Thoracic aorta (tissue), 2 donors: ENCODE measurements around the gene TMEM238L. TPM values are rescaled to one million over a fixed set of nuclear protein-coding genes. Genes with fewer than 3 reads are reported as not detected.

Experiments
- ATAC-seq: fragments of 150-250 bp; one replicate; pipeline ENCODE4 v1.8.0; 2017; ENCODE audit warnings: low read depth; ENCODE audit not compliant: insufficient number of reproducible peaks, low FRiP score
- DNase-seq: peaks from one replicate; pipeline ENCODE4 v3.0.0-alpha.2; 2020; ENCODE audit warnings: low spot score
- H3K27ac ChIP-seq, 2 donors: fragments of 200-600 bp; sonication (generic); 1 replicate in 1 of 2; 2 replicates in 1 of 2; pipeline ENCODE4 v1.5.1; 2016; ENCODE audit warnings: mild to moderate bottlenecking in 2 of 2, moderate library complexity in 2 of 2
- H3K27me3 ChIP-seq: fragments of 200-600 bp; sonication (generic); replicated peaks from 2 replicates; pipeline ENCODE4 v1.6.0; 2016; ENCODE audit warnings: mild to moderate bottlenecking; ENCODE audit not compliant: insufficient read depth
- H3K36me3 ChIP-seq: fragments of 200-600 bp; sonication (generic); one replicate; pipeline ENCODE4 v1.5.1; 2016
- H3K4me1 ChIP-seq, 2 donors: fragments of 200-600 bp; sonication (generic); 1 replicate in 1 of 2; 2 replicates in 1 of 2; pipeline versions ENCODE4 v1.5.1 to v1.6.0; 2016; ENCODE audit warnings: low read depth in 2 of 2, mild to moderate bottlenecking in 1 of 2; ENCODE audit not compliant: control insufficient read depth in 1 of 2
- H3K4me3 ChIP-seq: fragments of 200-600 bp; sonication (generic); 2 replicates; pipeline ENCODE4 v1.5.1; 2016; ENCODE audit warnings: mild to moderate bottlenecking
- H3K9me3 ChIP-seq: fragments of 200-600 bp; sonication (generic); 2 replicates; pipeline ENCODE4 v1.5.1; 2016
- CTCF ChIP-seq: fragments of 200-600 bp; sonication (generic); IDR thresholded peaks from one replicate; pipeline ENCODE4 v1.5.1; 2019; ENCODE audit warnings: antibody characterized with exemption
- total RNA-seq, 2 donors: library from RNA; depleted of rRNA; stranded (reverse); fragments of >200 nt; gene quantifications; one replicate each; pipeline versions ENCODE4 v1.1.0 to v1.2.3, GENCODE V29; 2016

Gene TMEM238L
- total RNA-seq, 2 donors from 2014 or later, result not detected

DNA sequence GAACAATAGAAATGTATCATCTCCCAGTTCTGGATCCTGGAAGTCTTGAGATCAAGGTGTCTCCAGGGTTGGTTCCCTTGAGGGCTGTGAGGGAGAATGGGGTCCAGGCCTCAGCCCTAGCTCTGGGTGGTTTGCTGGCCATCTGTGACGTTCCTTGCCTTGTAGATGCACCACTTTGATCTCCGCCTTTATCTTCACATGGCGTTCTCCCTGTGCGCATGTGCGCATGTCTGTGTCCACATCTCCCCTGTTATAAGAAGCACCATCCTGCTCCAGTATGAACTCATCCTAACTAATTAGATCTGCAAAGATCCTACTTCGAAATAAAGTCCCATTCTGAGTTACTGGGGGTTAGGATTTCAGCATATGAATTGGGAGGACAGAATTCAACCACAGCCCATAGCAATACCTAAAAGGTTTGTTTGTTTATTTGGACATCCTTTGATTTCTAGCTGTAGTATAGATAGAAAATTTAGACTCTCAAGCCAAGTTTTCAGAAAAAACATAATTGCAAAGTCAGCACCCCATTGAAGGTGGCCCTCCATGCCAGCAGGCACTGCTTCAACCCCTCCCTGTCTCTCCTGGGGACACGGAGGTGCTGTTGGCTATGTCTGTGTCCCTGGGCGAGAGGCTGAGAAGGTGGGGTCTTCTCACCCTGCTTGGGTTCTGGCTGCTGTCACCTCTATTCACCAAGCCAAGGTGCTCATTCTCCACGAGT lies 2.8 kb upstream of the TMEM238L start:
- no peak for ATAC-seq

GRCh38 chr17:10805911-10806310 lies 2.0 kb upstream of the TMEM238L start:
- Histone ChIP-seq H3K4me3 (no peak overlapping the region), H3K4me1 (no peaks in the 10 kb centered on the region), H3K27me3 (no peaks in the 10 kb centered on the region), H3K36me3 (no peaks in the 10 kb centered on the region), H3K27ac (no peak overlapping the region), H3K9me3 (no peaks in the 10 kb centered on the region)
- DNase-seq (no peak), ATAC-seq (no peak)
- no peak for TF ChIP-seq CTCF

More for the DNA sequence above, 2.8 kb upstream of the TMEM238L start:
- Histone ChIP-seq H3K27ac (no peak overlapping the region), H3K36me3 (no peaks in the 10 kb centered on the region), H3K27me3 (no peaks in the 10 kb centered on the region), H3K4me1 (no peaks in the 10 kb centered on the region), H3K4me3 (no peak overlapping the region), H3K9me3 (no peaks in the 10 kb centered on the region)
- no peak for DNase-seq
- no peak for TF ChIP-seq CTCF

- no peaks in the 10 kb centered on the region for H3K4me1 ChIP-seq
- H3K9me3 ChIP-seq, result no peaks in the 10 kb centered on the region
- H3K36me3 ChIP-seq, result no peaks in the 10 kb centered on the region
- TF ChIP-seq CTCF, result no peak
- no peaks in the 10 kb centered on the region for H3K27me3 ChIP-seq
- H3K4me3 ChIP-seq, result no peak overlapping the region
- DNase-seq (no peak), ATAC-seq (no peak)
- no peak overlapping the region for H3K27ac ChIP-seq
Observed at GRCh38 chr17:10804546-10804945, 647 bp upstream of the TMEM238L start.

DNA sequence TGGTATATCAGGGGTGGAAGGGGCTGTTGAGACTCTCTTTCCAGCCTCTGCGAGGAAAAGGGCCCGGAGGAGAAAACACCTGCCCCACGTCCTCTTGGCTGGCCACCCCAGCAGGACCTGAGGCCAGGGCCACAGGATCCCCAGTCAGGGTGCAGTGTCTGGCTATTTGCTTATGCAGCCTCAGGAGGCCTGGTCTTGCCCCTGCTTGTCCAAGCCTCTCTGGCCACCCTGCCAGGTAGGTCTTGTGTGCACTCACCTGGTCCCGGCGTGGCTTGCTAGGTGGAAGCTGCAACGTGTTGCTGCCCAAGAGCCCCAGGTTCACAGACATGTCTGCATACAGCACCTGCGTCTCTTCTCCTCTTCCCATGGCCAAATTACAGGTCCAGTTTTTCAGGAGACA lies 549 bp downstream of the TMEM238L start:
- Histone ChIP-seq H3K4me1 (peaks cover 0 to 5% of the 10 kb centered on the region in 2 donors), H3K4me3 (no peak overlapping the region), H3K27me3 (no peaks in the 10 kb centered on the region), H3K27ac (no peak overlapping the region), H3K36me3 (no peaks in the 10 kb centered on the region), H3K9me3 (no peaks in the 10 kb centered on the region)
- TF ChIP-seq CTCF, result no peak
- DNase-seq, result no peak
- ATAC-seq, result no peak

GRCh38 chr17:10802496-10803284 lies 1.2 kb downstream of the TMEM238L start:
- H3K4me3 ChIP-seq, result no peak overlapping the region
- no peak overlapping the region for H3K27ac ChIP-seq
- no peaks in the 10 kb centered on the region for H3K9me3 ChIP-seq
- DNase-seq, result no peak
- no peak for TF ChIP-seq CTCF
- no peaks in the 10 kb centered on the region for H3K27me3 ChIP-seq
- H3K4me1 ChIP-seq, result peaks cover 0 to 12% of the 10 kb centered on the region in 2 donors
- ATAC-seq, result no peak
- no peaks in the 10 kb centered on the region for H3K36me3 ChIP-seq
